HL-60 (cell line): ENCODE measurements around the gene PCCA.

ENCODE experiments used
- DNase-seq, 2 experiments: peaks; one replicate each; pipeline ENCODE4 v3.0.0-alpha.2; 2010 to 2020; ENCODE audit warnings: low read depth in 1 of 2, low spot score in 1 of 2
- H3K27ac ChIP-seq: fragments of 250-450 bp; sonication (Bioruptor Pico); replicated peaks from 2 replicates; pipeline ENCODE4 v1.5.1; 2020; ENCODE audit warnings: mild to moderate bottlenecking, moderate library complexity
- H3K27me3 ChIP-seq: fragments of 250-450 bp; sonication (Bioruptor Pico); 2 replicates; pipeline ENCODE4 v1.5.1; 2021; ENCODE audit warnings: mild to moderate bottlenecking, moderate library complexity; ENCODE audit not compliant: insufficient read depth, poor library complexity, severe bottlenecking
- H3K4me3 ChIP-seq: replicated peaks from 2 replicates; pipeline ENCODE4 v1.5.1; 2011; ENCODE audit warnings: mild to moderate bottlenecking, control low read depth, low read length; ENCODE audit not compliant: insufficient read depth
- CTCF ChIP-seq: IDR thresholded peaks from one replicate; pipeline ENCODE4 v1.5.1; 2011; ENCODE audit warnings: low read length, control low read depth, inconsistent platforms; ENCODE audit not compliant: insufficient read depth
- GABPA ChIP-seq: IDR thresholded peaks from 2 replicates; pipeline ENCODE4 v1.6.1; 2012; ENCODE audit warnings: low read depth
- POLR2AphosphoS5 ChIP-seq: IDR thresholded peaks from 2 replicates; pipeline ENCODE4 v1.6.1; 2012; ENCODE audit warnings: low read depth
- REST ChIP-seq: IDR thresholded peaks from 2 replicates; pipeline ENCODE4 v1.6.1; 2012; ENCODE audit warnings: low read depth; ENCODE audit not compliant: insufficient replicate concordance
- SPI1 ChIP-seq: IDR thresholded peaks from 2 replicates; pipeline ENCODE4 v1.6.1; 2012; ENCODE audit warnings: low read depth, mild to moderate bottlenecking, borderline replicate concordance

Gene PCCA

GRCh38 chr13:100432611-100433010 is 343.7 kb downstream of the PCCA start:
- Histone ChIP-seq H3K27me3 (no peaks in the 10 kb centered on the region), H3K4me3 (no peak overlapping the region), H3K27ac (no peak overlapping the region)
- no peak for DNase-seq
- TF ChIP-seq SPI1: no peak
- TF ChIP-seq REST: no peak
- no peak for TF ChIP-seq POLR2AphosphoS5
- no peak for TF ChIP-seq GABPA
- no peak for TF ChIP-seq CTCF

GRCh38 chr13:100433475-100433874 is 344.6 kb downstream of the PCCA start:
- no peak overlapping the region for H3K27ac ChIP-seq
- H3K4me3 ChIP-seq: no peak overlapping the region
- DNase-seq: no peak
- TF ChIP-seq POLR2AphosphoS5 (no peak), REST (no peak), CTCF (no peak), GABPA (no peak), SPI1 (no peak)
- no peaks in the 10 kb centered on the region for H3K27me3 ChIP-seq

- TF ChIP-seq REST (no peak), SPI1 (no peak), CTCF (no peak), GABPA (no peak), POLR2AphosphoS5 (no peak)
- no peak overlapping the region for H3K4me3 ChIP-seq
- no peak for DNase-seq
- H3K27me3 ChIP-seq: no peaks in the 10 kb centered on the region
- H3K27ac ChIP-seq: no peak overlapping the region
Measured at GRCh38 chr13:100434010-100434763, 345.3 kb downstream of the PCCA start.
